SKM-1 (cell line): ENCODE results near the gene NEURL1.
"Not testable (repeated sequence)": the region's sequence is repeated elsewhere in the genome, so short reads cannot be mapped to it uniquely, and the experiment has no call there.

Experiments used
- DNase-seq: peaks from one replicate; lab custom pipeline; 2025; ENCODE audit not compliant: unreplicated experiment; lab: John Stamatoyannopoulos, UW

NEURL1 gene

GRCh38 chr10:103619424-103620351 is 126.2 kb downstream of the NEURL1 start:
- DNase-seq: no peak

GRCh38 chr10:103620352-103620740 is 126.8 kb downstream of the NEURL1 start:
- DNase-seq: no peak

GRCh38 chr10:103620891-103621782 is 127.6 kb downstream of the NEURL1 start:
- DNase-seq: no peak

- no peak for DNase-seq
Observed at GRCh38 chr10:103621783-103622125, 128.2 kb downstream of the NEURL1 start.

GRCh38 chr10:103622286-103622685 is 128.8 kb downstream of the NEURL1 start:
- DNase-seq: no peak

- no peak for DNase-seq
Observed at GRCh38 chr10:103622935-103623574, 129.6 kb downstream of the NEURL1 start.

- no peak for DNase-seq
Observed at GRCh38 chr10:103626178-103626577, 132.7 kb downstream of the NEURL1 start.

GRCh38 chr10:103627111-103627892 is 133.8 kb downstream of the NEURL1 start:
- DNase-seq: no peak

- DNase-seq: no peak
Observed at GRCh38 chr10:103627893-103628292, 134.4 kb downstream of the NEURL1 start.

GRCh38 chr10:103629581-103629980 is 136.1 kb downstream of the NEURL1 start:
- no peak for DNase-seq

GRCh38 chr10:103630156-103630555 is 136.7 kb downstream of the NEURL1 start:
- no peak for DNase-seq

GRCh38 chr10:103632247-103632642 is 138.7 kb downstream of the NEURL1 start:
- no peak for DNase-seq

GRCh38 chr10:103632871-103633270 is 139.4 kb downstream of the NEURL1 start:
- not testable (repeated sequence) for DNase-seq

GRCh38 chr10:103633846-103634245 is 140.3 kb downstream of the NEURL1 start:
- no peak for DNase-seq

GRCh38 chr10:103635580-103635979 is 142.1 kb downstream of the NEURL1 start:
- no peak for DNase-seq

GRCh38 chr10:103636492-103636891 is 143.0 kb downstream of the NEURL1 start:
- no peak for DNase-seq

GRCh38 chr10:103637011-103637410 is 143.5 kb downstream of the NEURL1 start:
- DNase-seq: no peak

GRCh38 chr10:103637927-103638557 is 144.5 kb downstream of the NEURL1 start:
- no peak for DNase-seq

- no peak for DNase-seq
Observed at GRCh38 chr10:103638948-103639347, 145.4 kb downstream of the NEURL1 start.
